Measurements from ENCODE around the gene PPP2R1A.

The PPP2R1A gene

GRCh38 chr19:52191951-52192350 is 2.1 kb downstream of the PPP2R1A start:
- no peaks in the 10 kb centered on the region for H3K27me3 ChIP-seq (ENCODE audit: control insufficient read depth in 1 of 2, insufficient read depth in 1 of 2, low read length in 2 of 2)
- H3K18ac ChIP-seq (ENCODE audit: low read depth in 1 of 2, low read length in 2 of 2) = no peak overlapping the region
- no peak overlapping the region for H2BK5ac ChIP-seq (ENCODE audit: low read depth, low read length, poor library complexity, severe bottlenecking)
- H3K4me3 ChIP-seq (ENCODE audit: insufficient read depth in 1 of 2, low read depth in 1 of 2, low read length in 2 of 2) = peak overlapping the region in 1 of 2 experiments; percentile 89
- no peak overlapping the region for H4K91ac ChIP-seq (ENCODE audit: low read length)
- no peak overlapping the region for H3K14ac ChIP-seq (ENCODE audit: low read length in 2 of 2)
- no peak overlapping the region for H2AK5ac ChIP-seq (ENCODE audit: low read length, severe bottlenecking)
- H3K4ac ChIP-seq (ENCODE audit: low read depth in 1 of 2, low read length in 2 of 2) = no peak overlapping the region
- H2AFZ ChIP-seq (ENCODE audit: low read depth, low read length) = no peak overlapping the region
- H3K9me3 ChIP-seq (ENCODE audit: control insufficient read depth, low read length) = no peaks in the 10 kb centered on the region
- H4K8ac ChIP-seq (ENCODE audit: low read length) = no peak overlapping the region
- no peaks in the 10 kb centered on the region for H3K79me1 ChIP-seq (replicated peaks; ENCODE audit: low read length, poor library complexity, severe bottlenecking)
- peak overlapping the region; percentile 14 for H3K27ac ChIP-seq (ENCODE audit: low read length, poor library complexity, severe bottlenecking)
- H3K23ac ChIP-seq (ENCODE audit: low read length in 2 of 2) = no peak overlapping the region
- peak; percentile 1 for DNase-seq
- no peak overlapping the region for H2BK15ac ChIP-seq (ENCODE audit: low read depth, poor library complexity, severe bottlenecking)
- H3K9ac ChIP-seq (ENCODE audit: low read length) = peak overlapping the region; percentile 98
- H3K4me1 ChIP-seq (ENCODE audit: control insufficient read depth, insufficient read depth, low read depth, low read length) = peaks cover 6% of the 10 kb centered on the region
- WGBS = 92% methylated on average over 1 of the region's 2 CpGs
- H3K4me2 ChIP-seq (ENCODE audit: low read length, poor library complexity, severe bottlenecking) = peak overlapping the region; percentile 42
- H3K36me3 ChIP-seq (ENCODE audit: control insufficient read depth in 1 of 2, insufficient read depth in 2 of 2, low read depth in 1 of 2, low read length in 2 of 2) = peaks cover 29 to 40% of the 10 kb centered on the region in 2 experiments
- no peak overlapping the region for H2BK12ac ChIP-seq (ENCODE audit: low read length in 2 of 2)
- no peak overlapping the region for H2BK120ac ChIP-seq (ENCODE audit: low read depth, low read length)

GRCh38 chr19:52196256-52196967 is 6.6 kb downstream of the PPP2R1A start:
- no peak overlapping the region for H3K4me2 ChIP-seq (ENCODE audit: low read length, poor library complexity, severe bottlenecking)
- peaks cover 41 to 62% of the 10 kb centered on the region in 2 experiments for H3K36me3 ChIP-seq (ENCODE audit: control insufficient read depth in 1 of 2, insufficient read depth in 2 of 2, low read depth in 1 of 2, low read length in 2 of 2)
- no peak overlapping the region for H3K4me3 ChIP-seq (ENCODE audit: insufficient read depth in 1 of 2, low read depth in 1 of 2, low read length in 2 of 2)
- H3K9me3 ChIP-seq (ENCODE audit: control insufficient read depth, low read length) = no peaks in the 10 kb centered on the region
- no peak overlapping the region for H2BK120ac ChIP-seq (ENCODE audit: low read depth, low read length)
- DNase-seq = no peak
- H3K4me1 ChIP-seq (ENCODE audit: control insufficient read depth, insufficient read depth, low read depth, low read length) = peaks cover 13% of the 10 kb centered on the region
- H2AFZ ChIP-seq (ENCODE audit: low read depth, low read length) = no peak overlapping the region
- H3K27ac ChIP-seq (ENCODE audit: low read length, poor library complexity, severe bottlenecking) = no peak overlapping the region
- no peaks in the 10 kb centered on the region for H3K27me3 ChIP-seq (ENCODE audit: control insufficient read depth in 1 of 2, insufficient read depth in 1 of 2, low read length in 2 of 2)
- H3K79me1 ChIP-seq (replicated peaks; ENCODE audit: low read length, poor library complexity, severe bottlenecking) = no peaks in the 10 kb centered on the region
- no peak overlapping the region for H4K91ac ChIP-seq (ENCODE audit: low read length)
- no peak overlapping the region for H3K9ac ChIP-seq (ENCODE audit: low read length)
- H3K14ac ChIP-seq (ENCODE audit: low read length in 2 of 2) = no peak overlapping the region
- over 99% methylated on average over 5 of the region's 5 CpGs for WGBS
- no peak overlapping the region for H3K23ac ChIP-seq (ENCODE audit: low read length in 2 of 2)
- no peak overlapping the region for H2BK15ac ChIP-seq (ENCODE audit: low read depth, poor library complexity, severe bottlenecking)
- no peak overlapping the region for H3K4ac ChIP-seq (ENCODE audit: low read depth in 1 of 2, low read length in 2 of 2)
- no peak overlapping the region for H2BK12ac ChIP-seq (ENCODE audit: low read length in 2 of 2)
- H3K18ac ChIP-seq (ENCODE audit: low read depth in 1 of 2, low read length in 2 of 2) = no peak overlapping the region
- H2AK5ac ChIP-seq (ENCODE audit: low read length, severe bottlenecking) = no peak overlapping the region
- no peak overlapping the region for H2BK5ac ChIP-seq (ENCODE audit: low read depth, low read length, poor library complexity, severe bottlenecking)
- no peak overlapping the region for H4K8ac ChIP-seq (ENCODE audit: low read length)

GRCh38 chr19:52197964-52198363 is 8.1 kb downstream of the PPP2R1A start:
- H4K8ac ChIP-seq (ENCODE audit: low read length) = no peak overlapping the region
- H3K9ac ChIP-seq (ENCODE audit: low read length) = no peak overlapping the region
- no peaks in the 10 kb centered on the region for H3K27me3 ChIP-seq (ENCODE audit: control insufficient read depth in 1 of 2, insufficient read depth in 1 of 2, low read length in 2 of 2)
- H3K79me1 ChIP-seq (replicated peaks; ENCODE audit: low read length, poor library complexity, severe bottlenecking) = peaks cover 2% of the 10 kb centered on the region
- no peak overlapping the region for H2AFZ ChIP-seq (ENCODE audit: low read depth, low read length)
- no peak overlapping the region for H3K4me3 ChIP-seq (ENCODE audit: insufficient read depth in 1 of 2, low read depth in 1 of 2, low read length in 2 of 2)
- WGBS = 94% methylated on average over 3 of the region's 3 CpGs
- H2BK5ac ChIP-seq (ENCODE audit: low read depth, low read length, poor library complexity, severe bottlenecking) = no peak overlapping the region
- peaks cover 8% of the 10 kb centered on the region for H3K4me1 ChIP-seq (ENCODE audit: control insufficient read depth, insufficient read depth, low read depth, low read length)
- H2BK12ac ChIP-seq (ENCODE audit: low read length in 2 of 2) = no peak overlapping the region
- no peak overlapping the region for H3K27ac ChIP-seq (ENCODE audit: low read length, poor library complexity, severe bottlenecking)
- DNase-seq = no peak
- H3K36me3 ChIP-seq (ENCODE audit: control insufficient read depth in 1 of 2, insufficient read depth in 2 of 2, low read depth in 1 of 2, low read length in 2 of 2) = peaks cover 44 to 71% of the 10 kb centered on the region in 2 experiments
- no peak overlapping the region for H3K23ac ChIP-seq (ENCODE audit: low read length in 2 of 2)
- H3K4me2 ChIP-seq (ENCODE audit: low read length, poor library complexity, severe bottlenecking) = no peak overlapping the region
- H3K9me3 ChIP-seq (ENCODE audit: control insufficient read depth, low read length) = no peaks in the 10 kb centered on the region
- H2AK5ac ChIP-seq (ENCODE audit: low read length, severe bottlenecking) = no peak overlapping the region
- H3K14ac ChIP-seq (ENCODE audit: low read length in 2 of 2) = no peak overlapping the region
- H2BK15ac ChIP-seq (ENCODE audit: low read depth, poor library complexity, severe bottlenecking) = no peak overlapping the region
- H4K91ac ChIP-seq (ENCODE audit: low read length) = no peak overlapping the region
- H2BK120ac ChIP-seq (ENCODE audit: low read depth, low read length) = no peak overlapping the region
- no peak overlapping the region for H3K18ac ChIP-seq (ENCODE audit: low read depth in 1 of 2, low read length in 2 of 2)
- no peak overlapping the region for H3K4ac ChIP-seq (ENCODE audit: low read depth in 1 of 2, low read length in 2 of 2)

GRCh38 chr19:52198678-52199077 is 8.8 kb downstream of the PPP2R1A start:
- no peak overlapping the region for H2AK5ac ChIP-seq (ENCODE audit: low read length, severe bottlenecking)
- no peak overlapping the region for H4K8ac ChIP-seq (ENCODE audit: low read length)
- no peak overlapping the region for H3K4me3 ChIP-seq (ENCODE audit: insufficient read depth in 1 of 2, low read depth in 1 of 2, low read length in 2 of 2)
- no peak for DNase-seq
- no peak overlapping the region for H2BK15ac ChIP-seq (ENCODE audit: low read depth, poor library complexity, severe bottlenecking)
- no peak overlapping the region for H3K9ac ChIP-seq (ENCODE audit: low read length)
- no peak overlapping the region for H3K14ac ChIP-seq (ENCODE audit: low read length in 2 of 2)
- no peak overlapping the region for H2BK5ac ChIP-seq (ENCODE audit: low read depth, low read length, poor library complexity, severe bottlenecking)
- H3K27ac ChIP-seq (ENCODE audit: low read length, poor library complexity, severe bottlenecking) = no peak overlapping the region
- H2BK120ac ChIP-seq (ENCODE audit: low read depth, low read length) = no peak overlapping the region
- peaks cover 49 to 74% of the 10 kb centered on the region in 2 experiments for H3K36me3 ChIP-seq (ENCODE audit: control insufficient read depth in 1 of 2, insufficient read depth in 2 of 2, low read depth in 1 of 2, low read length in 2 of 2)
- H3K4me1 ChIP-seq (ENCODE audit: control insufficient read depth, insufficient read depth, low read depth, low read length) = peaks cover 8% of the 10 kb centered on the region
- H4K91ac ChIP-seq (ENCODE audit: low read length) = no peak overlapping the region
- H3K79me1 ChIP-seq (replicated peaks; ENCODE audit: low read length, poor library complexity, severe bottlenecking) = peaks cover 9% of the 10 kb centered on the region
- no peaks in the 10 kb centered on the region for H3K27me3 ChIP-seq (ENCODE audit: control insufficient read depth in 1 of 2, insufficient read depth in 1 of 2, low read length in 2 of 2)
- no peak overlapping the region for H3K4me2 ChIP-seq (ENCODE audit: low read length, poor library complexity, severe bottlenecking)
- H3K4ac ChIP-seq (ENCODE audit: low read depth in 1 of 2, low read length in 2 of 2) = no peak overlapping the region
- no peak overlapping the region for H2BK12ac ChIP-seq (ENCODE audit: low read length in 2 of 2)
- no peaks in the 10 kb centered on the region for H3K9me3 ChIP-seq (ENCODE audit: control insufficient read depth, low read length)
- no peak overlapping the region for H2AFZ ChIP-seq (ENCODE audit: low read depth, low read length)
- H3K23ac ChIP-seq (ENCODE audit: low read length in 2 of 2) = no peak overlapping the region
- WGBS = 94% methylated on average over 2 of the region's 3 CpGs
- H3K18ac ChIP-seq (ENCODE audit: low read depth in 1 of 2, low read length in 2 of 2) = no peak overlapping the region
